GM12864 (cell line): ENCODE measurements around the gene RAB44.

ENCODE experiments used
- DNase-seq: peaks from one replicate; pipeline ENCODE4 v3.0.0-alpha.2; 2011; ENCODE audit warnings: low read depth
- H3K4me3 ChIP-seq: 2 replicates; pipeline ENCODE4 v1.5.1; 2011; ENCODE audit warnings: mild to moderate bottlenecking, low read depth, low read length, control low read depth
- TF ChIP-seq, protein P1 (sequence below): IDR thresholded peaks from 2 replicates; pipeline ENCODE4 v1.5.1; 2011; ENCODE audit warnings: low read depth, mild to moderate bottlenecking, moderate library complexity, low read length, control low read depth, inconsistent platforms; ENCODE audit errors: missing control alignments

RAB44 gene

DNA sequence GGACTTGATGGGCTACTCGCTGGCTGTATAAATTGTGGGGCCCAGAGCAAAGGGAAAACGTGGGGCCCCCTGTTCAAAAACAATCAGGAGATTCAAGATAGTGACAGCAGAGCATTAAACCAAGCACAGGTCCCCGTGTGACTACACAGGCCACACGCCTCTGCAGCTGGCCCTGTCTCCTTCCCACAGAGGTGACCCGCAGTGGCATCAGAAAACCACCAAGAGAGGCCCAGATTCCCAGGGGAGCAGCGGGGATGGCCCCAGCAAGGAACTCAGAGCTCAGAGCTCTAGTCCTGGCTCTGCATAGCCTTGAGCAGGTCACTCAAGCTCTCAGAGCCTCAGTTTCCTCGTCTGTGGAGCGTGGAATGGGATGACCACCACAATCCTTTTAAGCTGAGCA, 84.0 kb downstream of the RAB44 start:
- DNase-seq: no peak
- TF ChIP-seq, protein P1, sequence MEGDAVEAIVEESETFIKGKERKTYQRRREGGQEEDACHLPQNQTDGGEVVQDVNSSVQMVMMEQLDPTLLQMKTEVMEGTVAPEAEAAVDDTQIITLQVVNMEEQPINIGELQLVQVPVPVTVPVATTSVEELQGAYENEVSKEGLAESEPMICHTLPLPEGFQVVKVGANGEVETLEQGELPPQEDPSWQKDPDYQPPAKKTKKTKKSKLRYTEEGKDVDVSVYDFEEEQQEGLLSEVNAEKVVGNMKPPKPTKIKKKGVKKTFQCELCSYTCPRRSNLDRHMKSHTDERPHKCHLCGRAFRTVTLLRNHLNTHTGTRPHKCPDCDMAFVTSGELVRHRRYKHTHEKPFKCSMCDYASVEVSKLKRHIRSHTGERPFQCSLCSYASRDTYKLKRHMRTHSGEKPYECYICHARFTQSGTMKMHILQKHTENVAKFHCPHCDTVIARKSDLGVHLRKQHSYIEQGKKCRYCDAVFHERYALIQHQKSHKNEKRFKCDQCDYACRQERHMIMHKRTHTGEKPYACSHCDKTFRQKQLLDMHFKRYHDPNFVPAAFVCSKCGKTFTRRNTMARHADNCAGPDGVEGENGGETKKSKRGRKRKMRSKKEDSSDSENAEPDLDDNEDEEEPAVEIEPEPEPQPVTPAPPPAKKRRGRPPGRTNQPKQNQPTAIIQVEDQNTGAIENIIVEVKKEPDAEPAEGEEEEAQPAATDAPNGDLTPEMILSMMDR: no peak
- H3K4me3 ChIP-seq: no peak overlapping the region
